Liver (tissue), 9 donors: ENCODE measurements around the gene TOM1L2. TPM values are rescaled to one million over a fixed set of nuclear protein-coding genes. Genes with fewer than 3 reads are reported as not detected.

Experiments used
- DNase-seq: peaks from one replicate; pipeline ENCODE4 v3.0.0-alpha.2; 2017; ENCODE audit warnings: low spot score
- H3K27ac ChIP-seq, 2 donors: one replicate each; pipeline ENCODE4 v1.7.0; 2013; ENCODE audit warnings: inconsistent platforms in 2 of 2, low read length in 2 of 2, control low read depth in 1 of 2, low read depth in 1 of 2, mild to moderate bottlenecking in 1 of 2
- H3K27me3 ChIP-seq, 4 donors: one replicate each; pipeline versions ENCODE4 v1.6.1 to v1.7.0; 2013; ENCODE audit warnings: low read length in 3 of 4, inconsistent platforms in 1 of 4, mild to moderate bottlenecking in 1 of 4, moderate library complexity in 1 of 4; ENCODE audit not compliant: control insufficient read depth in 4 of 4, insufficient read depth in 4 of 4
- H3K36me3 ChIP-seq, 4 donors: one replicate each; pipeline versions ENCODE4 v1.6.1 to v1.7.0; 2013; ENCODE audit warnings: low read length in 3 of 4, mild to moderate bottlenecking in 3 of 4, low read depth in 1 of 4, moderate library complexity in 1 of 4; ENCODE audit not compliant: control insufficient read depth in 4 of 4, insufficient read depth in 3 of 4
- H3K4me1 ChIP-seq, 4 donors: one replicate each; pipeline versions ENCODE4 v1.6.1 to v1.7.0; 2013; ENCODE audit warnings: low read length in 3 of 4, mild to moderate bottlenecking in 3 of 4, moderate library complexity in 1 of 4; ENCODE audit not compliant: control insufficient read depth in 4 of 4, insufficient read depth in 4 of 4
- H3K4me3 ChIP-seq, 3 donors: one replicate each; pipeline versions ENCODE4 v1.6.1 to v1.7.0; 2013; ENCODE audit warnings: low read length in 3 of 3, control low read depth in 1 of 3, low read depth in 1 of 3, mild to moderate bottlenecking in 1 of 3
- H3K9ac ChIP-seq, 2 donors: one replicate each; pipeline ENCODE4 v1.7.0; 2013; ENCODE audit warnings: low read length in 2 of 2, mild to moderate bottlenecking in 2 of 2, moderate library complexity in 2 of 2, control low read depth in 1 of 2, low read depth in 1 of 2
- H3K9me3 ChIP-seq, 4 donors: one replicate each; pipeline versions ENCODE4 v1.6.1 to v1.7.0; 2013; ENCODE audit warnings: low read length in 3 of 4; ENCODE audit not compliant: control insufficient read depth in 4 of 4
- ATF3 ChIP-seq: IDR thresholded peaks from 2 replicates; pipeline ENCODE4 v1.6.1; 2016; ENCODE audit warnings: antibody characterized with exemption
- CTCF ChIP-seq: fragments of 150-350 bp; IDR thresholded peaks from 2 replicates; pipeline ENCODE4 v1.5.1; 2017; ENCODE audit warnings: improper control_type of control experiment, low read depth, low read length; ENCODE audit not compliant: missing input control
- EGR1 ChIP-seq, 2 donors: IDR thresholded peaks; 2 replicates each; pipeline ENCODE4 v1.6.1; 2016 to 2018; ENCODE audit warnings: antibody characterized with exemption in 2 of 2, low read depth in 2 of 2
- FOXA1 ChIP-seq: IDR thresholded peaks from 2 replicates; pipeline ENCODE4 v1.6.1; 2016; ENCODE audit warnings: antibody characterized with exemption
- FOXA2 ChIP-seq: IDR thresholded peaks from 2 replicates; pipeline ENCODE4 v1.6.1; 2016; ENCODE audit warnings: antibody characterized with exemption
- GABPA ChIP-seq, 2 donors: IDR thresholded peaks in 1 of 2; conservative IDR thresholded peaks in 1 of 2; 2 replicates each; pipeline ENCODE4 v1.6.1; 2016; ENCODE audit warnings: antibody characterized with exemption in 2 of 2, mild to moderate bottlenecking in 1 of 2, moderate library complexity in 1 of 2
- HNF4A ChIP-seq, 2 donors: conservative IDR thresholded peaks; 2 replicates each; pipeline ENCODE4 v1.6.1; 2016; ENCODE audit warnings: antibody characterized with exemption in 2 of 2, mild to moderate bottlenecking in 2 of 2
- JUND ChIP-seq, 2 donors: IDR thresholded peaks; 2 replicates each; pipeline ENCODE4 v1.6.1; 2016; ENCODE audit warnings: antibody characterized with exemption in 2 of 2
- MAX ChIP-seq: IDR thresholded peaks from 2 replicates; pipeline ENCODE4 v1.6.1; 2016; ENCODE audit warnings: antibody characterized with exemption
- RAD21 ChIP-seq, 2 donors: IDR thresholded peaks; 2 replicates each; pipeline ENCODE4 v1.6.1; 2016; ENCODE audit warnings: antibody characterized with exemption in 2 of 2, mild to moderate bottlenecking in 2 of 2
- REST ChIP-seq: IDR thresholded peaks from 2 replicates; pipeline ENCODE4 v1.6.1; 2016; ENCODE audit warnings: antibody characterized with exemption, mild to moderate bottlenecking
- RXRA ChIP-seq, 2 donors: IDR thresholded peaks; 2 replicates each; pipeline ENCODE4 v1.6.1; 2017 to 2018; ENCODE audit warnings: antibody characterized with exemption in 2 of 2, mild to moderate bottlenecking in 1 of 2
- SP1 ChIP-seq: IDR thresholded peaks from 2 replicates; pipeline ENCODE4 v1.6.1; 2018; ENCODE audit warnings: antibody characterized with exemption, mild to moderate bottlenecking
- YY1 ChIP-seq: IDR thresholded peaks from 2 replicates; pipeline ENCODE4 v1.6.1; 2016; ENCODE audit warnings: antibody characterized with exemption, mild to moderate bottlenecking
- ZBTB33 ChIP-seq: IDR thresholded peaks from 2 replicates; pipeline ENCODE4 v1.6.1; 2016; ENCODE audit warnings: antibody characterized with exemption
- WGBS: extraction: QIAGEN DNeasy Blood & Tissue Kit; methylation state at CpG from one replicate; pipeline ENCODE4 v1.1.7; 2013; 5-methylcytosine and 5-hydroxymethylcytosine counted together
- polyA plus RNA-seq, 2 donors: library from polyadenylated mRNA; stranded (reverse) in 1 of 2; unstranded in 1 of 2; fragments of 200-250 nt in 1 of 2; fragments of >200 nt in 1 of 2; fragmentation: Nextera tagmentation in 1 of 2; extraction: Ambion mirVana in 1 of 2; gene quantifications; one replicate each; pipeline versions ENCODE4 v1.2.1 to v1.2.3, GENCODE V29; 2013 to 2015
- total RNA-seq, 2 donors: library from RNA; depleted of rRNA; stranded (reverse); fragments of >200 nt; gene quantifications; one replicate each; pipeline ENCODE4 v1.2.3, GENCODE V29; 2014
- donor health status: healthy.
- donor health status: healthy.
- donor health status: healthy.
- donor health status: healthy.
- donor health status: healthy.

TOM1L2 gene
- total and polyA plus RNA-seq, 4 donors = 5.0 to 24.0 (median 9.3) TPM

- TF ChIP-seq RAD21 (IDR thresholded peaks at IDR 0.05) = no peak
- no peak for TF ChIP-seq FOXA2
- peak; percentile 76 for TF ChIP-seq YY1
- no peak for TF ChIP-seq CTCF
- TF ChIP-seq RXRA (IDR thresholded peaks at IDR 0.05) = peak; percentile 9 to 48
- no peak for TF ChIP-seq JUND (IDR thresholded peaks at IDR 0.05)
- TF ChIP-seq HNF4A (conservative IDR thresholded peaks at IDR 0.05) = peak in 1 of 2 donors; percentile 7
- peak; percentile 53 for TF ChIP-seq MAX
- Histone ChIP-seq H3K4me1 (peaks cover 22 to 90% (median 57%) of the 10 kb centered on the region in 4 donors), H3K9ac (peak overlapping the region; percentile 51 to 71), H3K27me3 (no peaks in the 10 kb centered on the region), H3K27ac (peak overlapping the region; percentile 72 to 81), H3K36me3 (peaks cover 6 to 22% (median 17%) of the 10 kb centered on the region in 4 donors), H3K9me3 (no peaks in the 10 kb centered on the region), H3K4me3 (peak overlapping the region in 2 of 3 donors; percentile 27 to 62)
- WGBS = 34% methylated on average over 7 of the region's 7 CpGs
- DNase-seq = no peak
Observed at GRCh38 chr17:17820463-17821158, 151.6 kb downstream of the TOM1L2 start.

- Histone ChIP-seq H3K4me1 (peaks cover 22 to 92% (median 60%) of the 10 kb centered on the region in 4 donors), H3K36me3 (peaks cover 8 to 28% (median 20%) of the 10 kb centered on the region in 4 donors), H3K27me3 (no peaks in the 10 kb centered on the region), H3K4me3 (no peak overlapping the region), H3K9me3 (no peaks in the 10 kb centered on the region), H3K9ac (peak overlapping the region in 1 of 2 donors; percentile 51), H3K27ac (peak overlapping the region; percentile 72 to 81)
- no peak for DNase-seq
- WGBS = 60% methylated on average over 10 of the region's 10 CpGs
- TF ChIP-seq GABPA (IDR thresholded peaks at IDR 0.05 in 1 of 2, conservative IDR thresholded peaks at IDR 0.05 in 1 of 2) (no peak), FOXA1 (no peak), YY1 (no peak), RAD21 (IDR thresholded peaks at IDR 0.05) (no peak), ATF3 (no peak), MAX (no peak), RXRA (IDR thresholded peaks at IDR 0.05) (no peak), SP1 (no peak)
Observed at GRCh38 chr17:17820046-17820445, 152.2 kb downstream of the TOM1L2 start.

GRCh38 chr17:17819561-17819995 is 152.6 kb downstream of the TOM1L2 start:
- 46% methylated on average over 12 of the region's 12 CpGs for WGBS
- Histone ChIP-seq H3K4me3 (no peak overlapping the region), H3K27me3 (no peaks in the 10 kb centered on the region), H3K27ac (peak overlapping the region; percentile 72 to 81), H3K36me3 (peaks cover 8 to 32% (median 22%) of the 10 kb centered on the region in 4 donors), H3K9me3 (no peaks in the 10 kb centered on the region), H3K4me1 (peaks cover 19 to 92% (median 58%) of the 10 kb centered on the region in 4 donors), H3K9ac (no peak overlapping the region)
- TF ChIP-seq ZBTB33 (no peak), EGR1 (IDR thresholded peaks at IDR 0.05; ENCODE audit: low read depth in 2 of 2) (no peak), JUND (IDR thresholded peaks at IDR 0.05) (peak; percentile 95 to 98), MAX (peak; percentile 26), HNF4A (conservative IDR thresholded peaks at IDR 0.05) (peak in 1 of 2 donors; percentile 42), REST (no peak), GABPA (IDR thresholded peaks at IDR 0.05 in 1 of 2, conservative IDR thresholded peaks at IDR 0.05 in 1 of 2) (no peak), RAD21 (IDR thresholded peaks at IDR 0.05) (peak in 1 of 2 donors; percentile 50), RXRA (IDR thresholded peaks at IDR 0.05) (peak; percentile 32 to 70), FOXA2 (no peak), ATF3 (peak; percentile 90)
- no peak for DNase-seq
